HCT116 (cell line): ENCODE results near the gene MPP4.

Experiments
- TF ChIP-seq, protein P1 (sequence below), 3 experiments: fragments of 200-600 bp in 1 of 3; sonication (generic) in 1 of 3; IDR thresholded peaks in 2 of 3; conservative IDR thresholded peaks in 1 of 3; 2 replicates each; pipeline ENCODE4 v1.5.1; 2012 to 2017; ENCODE audit warnings: low read depth in 2 of 3, low read length in 2 of 3, antibody characterized with exemption in 1 of 3, borderline replicate concordance in 1 of 3, control low read depth in 1 of 3, mild to moderate bottlenecking in 1 of 3, mixed read lengths in 1 of 3, mixed run types in 1 of 3, moderate library complexity in 1 of 3; ENCODE audit not compliant: insufficient read depth in 1 of 3
- TF ChIP-seq, protein P2 (sequence below): IDR thresholded peaks from 2 replicates; pipeline ENCODE4 v1.6.1; 2012

DNA sequence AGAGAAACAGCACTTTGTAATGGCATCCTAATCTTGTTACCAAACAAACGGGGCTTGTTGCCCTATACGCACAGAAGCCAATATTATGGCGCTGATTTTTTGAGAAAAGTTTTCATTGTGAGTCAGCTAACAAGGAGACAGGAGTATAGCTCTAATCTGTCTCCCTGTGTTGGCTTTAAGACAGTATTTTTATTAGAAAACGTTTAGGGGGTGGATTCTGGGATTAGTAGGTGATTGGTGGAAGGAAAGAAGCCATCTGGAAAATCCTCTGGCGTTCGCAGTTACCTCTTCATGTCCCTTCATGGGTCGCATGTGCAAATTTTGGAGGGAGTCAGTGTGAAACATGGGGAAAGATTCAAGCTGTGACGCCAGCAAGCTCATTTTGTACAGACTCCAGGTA, 54.4 kb downstream of the MPP4 start:
- TF ChIP-seq, protein P1, sequence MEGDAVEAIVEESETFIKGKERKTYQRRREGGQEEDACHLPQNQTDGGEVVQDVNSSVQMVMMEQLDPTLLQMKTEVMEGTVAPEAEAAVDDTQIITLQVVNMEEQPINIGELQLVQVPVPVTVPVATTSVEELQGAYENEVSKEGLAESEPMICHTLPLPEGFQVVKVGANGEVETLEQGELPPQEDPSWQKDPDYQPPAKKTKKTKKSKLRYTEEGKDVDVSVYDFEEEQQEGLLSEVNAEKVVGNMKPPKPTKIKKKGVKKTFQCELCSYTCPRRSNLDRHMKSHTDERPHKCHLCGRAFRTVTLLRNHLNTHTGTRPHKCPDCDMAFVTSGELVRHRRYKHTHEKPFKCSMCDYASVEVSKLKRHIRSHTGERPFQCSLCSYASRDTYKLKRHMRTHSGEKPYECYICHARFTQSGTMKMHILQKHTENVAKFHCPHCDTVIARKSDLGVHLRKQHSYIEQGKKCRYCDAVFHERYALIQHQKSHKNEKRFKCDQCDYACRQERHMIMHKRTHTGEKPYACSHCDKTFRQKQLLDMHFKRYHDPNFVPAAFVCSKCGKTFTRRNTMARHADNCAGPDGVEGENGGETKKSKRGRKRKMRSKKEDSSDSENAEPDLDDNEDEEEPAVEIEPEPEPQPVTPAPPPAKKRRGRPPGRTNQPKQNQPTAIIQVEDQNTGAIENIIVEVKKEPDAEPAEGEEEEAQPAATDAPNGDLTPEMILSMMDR (IDR thresholded peaks at IDR 0.05 in 2 of 3, conservative IDR thresholded peaks at IDR 0.05 in 1 of 3; ENCODE audit: borderline replicate concordance in 1 of 3, insufficient read depth in 1 of 3, low read depth in 2 of 3, low read length in 2 of 3): no peak
- TF ChIP-seq, protein P2, sequence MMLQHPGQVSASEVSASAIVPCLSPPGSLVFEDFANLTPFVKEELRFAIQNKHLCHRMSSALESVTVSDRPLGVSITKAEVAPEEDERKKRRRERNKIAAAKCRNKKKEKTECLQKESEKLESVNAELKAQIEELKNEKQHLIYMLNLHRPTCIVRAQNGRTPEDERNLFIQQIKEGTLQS: no peak
